GM23338 (cell line): ENCODE data around the gene NTM. TPM values are rescaled to one million over a fixed set of nuclear protein-coding genes. Genes with fewer than 3 reads are reported as not detected.

Experiments
- ATAC-seq: fragments of 200-7000 bp; cut with Tn5 transposase; 3 replicates; pipeline ENCODE4 v1.9.1; 2020
- DNase-seq: peaks from one replicate; pipeline ENCODE4 v3.0.0-alpha.2; 2015; ENCODE audit warnings: low spot score
- H2AFZ ChIP-seq: fragments of 200-600 bp; sonication (generic); 2 replicates; pipeline ENCODE4 v1.8.0; 2016; ENCODE audit warnings: antibody characterized with exemption, mild to moderate bottlenecking, moderate library complexity
- H3F3A ChIP-seq: fragments of 200-600 bp; sonication (generic); replicated peaks from 2 replicates; pipeline ENCODE4 v1.8.0; 2017; ENCODE audit warnings: antibody characterized with exemption, mixed run types, low read depth
- H3K27ac ChIP-seq: fragments of 200-600 bp; sonication (generic); 2 replicates; pipeline ENCODE4 v1.6.1; 2016; ENCODE audit warnings: low read depth
- H3K27me3 ChIP-seq: fragments of 200-600 bp; sonication (generic); 2 replicates; pipeline ENCODE4 v1.8.0; 2016; ENCODE audit warnings: mild to moderate bottlenecking, mixed run types, moderate library complexity; ENCODE audit not compliant: insufficient read depth
- H3K36me3 ChIP-seq: fragments of 200-600 bp; sonication (generic); 2 replicates; pipeline ENCODE4 v1.8.0; 2016; ENCODE audit warnings: mild to moderate bottlenecking; ENCODE audit not compliant: insufficient read depth
- H3K4me1 ChIP-seq: fragments of 200-600 bp; sonication (generic); 2 replicates; pipeline ENCODE4 v1.8.0; 2016; ENCODE audit warnings: mild to moderate bottlenecking, moderate library complexity; ENCODE audit not compliant: insufficient read depth
- H3K4me2 ChIP-seq: fragments of 200-600 bp; sonication (generic); 2 replicates; pipeline ENCODE4 v1.7.1; 2017; ENCODE audit warnings: mixed run types
- H3K4me3 ChIP-seq: fragments of 200-600 bp; sonication (generic); 2 replicates; pipeline ENCODE4 v1.6.1; 2016; ENCODE audit warnings: mixed run types
- H3K79me2 ChIP-seq: fragments of 200-600 bp; sonication (generic); replicated peaks from 2 replicates; pipeline ENCODE4 v1.8.0; 2017; ENCODE audit warnings: mild to moderate bottlenecking; ENCODE audit not compliant: insufficient read depth
- H3K9me2 ChIP-seq: fragments of 200-600 bp; sonication (generic); 2 replicates; pipeline ENCODE4 v1.8.0; 2017; ENCODE audit not compliant: insufficient read depth
- H4K20me1 ChIP-seq: fragments of 200-600 bp; sonication (generic); replicated peaks from 2 replicates; pipeline ENCODE4 v1.8.0; 2017; ENCODE audit warnings: mild to moderate bottlenecking; ENCODE audit not compliant: insufficient read depth
- H3K27ac Mint-ChIP-seq: 2 replicates; pipeline ENCODE4 v1.8.0; 2020; ENCODE audit warnings: inconsistent platforms, mild to moderate bottlenecking, moderate library complexity, mixed read lengths
- H3K27me3 Mint-ChIP-seq: 3 replicates; pipeline ENCODE4 v1.8.0; 2022; ENCODE audit warnings: low read depth, mild to moderate bottlenecking, moderate library complexity, mixed read lengths, inconsistent platforms; ENCODE audit not compliant: insufficient read depth, poor library complexity
- H3K36me3 Mint-ChIP-seq: 3 replicates; pipeline ENCODE4 v1.8.0; 2021; ENCODE audit warnings: low read depth, mild to moderate bottlenecking, inconsistent platforms, moderate library complexity, mixed read lengths
- H3K4me1 Mint-ChIP-seq: 3 replicates; pipeline ENCODE4 v1.8.0; 2020; ENCODE audit warnings: mild to moderate bottlenecking, inconsistent platforms, mixed read lengths
- H3K4me3 Mint-ChIP-seq: 3 replicates; pipeline ENCODE4 v1.8.0; 2021; ENCODE audit warnings: moderate library complexity, mild to moderate bottlenecking, inconsistent platforms, mixed read lengths
- H3K9me3 Mint-ChIP-seq: 3 replicates; pipeline ENCODE4 v1.8.0; 2020; ENCODE audit warnings: moderate library complexity, mild to moderate bottlenecking, inconsistent platforms, mixed read lengths
- ETS1 ChIP-seq: IDR thresholded peaks from 2 replicates; pipeline ENCODE4 v1.6.1; 2016; ENCODE audit warnings: antibody characterized with exemption
- JUNB ChIP-seq: IDR thresholded peaks from one replicate; pipeline ENCODE4 v1.6.1; 2016; ENCODE audit warnings: antibody characterized with exemption; ENCODE audit not compliant: unreplicated experiment
- ZNF331 ChIP-seq: fragments of 250-450 bp; sonication (Bioruptor Pico); IDR thresholded peaks from 2 replicates; pipeline ENCODE4 v1.5.0; 2020; ENCODE audit warnings: low read depth, mild to moderate bottlenecking, moderate library complexity
- ZNF462 ChIP-seq: fragments of 250-450 bp; sonication (Bioruptor Pico); IDR thresholded peaks from 2 replicates; pipeline ENCODE4 v1.5.0; 2020; ENCODE audit warnings: mild to moderate bottlenecking, moderate library complexity
- polyA plus RNA-seq: library from polyadenylated mRNA; unstranded; fragments of >200 nt; fragmentation: Nextera tagmentation; extraction: Ambion mirVana; gene quantifications from 2 replicates; pipeline ENCODE4 v1.2.1, GENCODE V29; 2016
- total RNA-seq: library from RNA; depleted of rRNA; stranded (reverse); fragments of >200 nt; shearing (Covaris generic); gene quantifications from 2 replicates; pipeline ENCODE4 v1.2.3, GENCODE V29; 2014

Gene NTM
- total and polyA plus RNA-seq, 2 experiments from 2014 or later: 10.6 to 14.6 TPM

GRCh38 chr11:131328843-131329242 is 41.6 kb upstream of the NTM start (continued):
- TF ChIP-seq ZNF462 (no peak), JUNB (no peak)

GRCh38 chr11:131331010-131331409 is 39.4 kb upstream of the NTM start:
- ATAC-seq: no peak
- TF ChIP-seq ZNF331 (no peak), ETS1 (no peak)
- no peak overlapping the region for H3K27ac Mint-ChIP-seq

More at GRCh38 chr11:131331010-131331409, 39.4 kb upstream of the NTM start:
- Histone ChIP-seq H3K27me3 (no peaks in the 10 kb centered on the region), H3K79me2 (no peaks in the 10 kb centered on the region), H2AFZ (no peak overlapping the region), H3K4me1 (0 out of 2 replicates have a peak, but pooled peaks cover 12% of the 10 kb centered on the region), H3K4me3 (no peak overlapping the region), H3F3A (no peaks in the 10 kb centered on the region), H3K9me2 (no peaks in the 10 kb centered on the region; the same call in 1 of the 2 replicates), H3K4me2 (no peak overlapping the region), H3K36me3 (no peaks in the 10 kb centered on the region), H4K20me1 (0 out of 2 replicates have a peak, but pooled peaks cover 5% of the 10 kb centered on the region), H3K27ac (no peak overlapping the region)
- no peak for DNase-seq
- H3K36me3 Mint-ChIP-seq: no peaks in the 10 kb centered on the region
- no peak overlapping the region for H3K4me3 Mint-ChIP-seq
- peaks cover 21% of the 10 kb centered on the region for H3K4me1 Mint-ChIP-seq
- no peaks in the 10 kb centered on the region for H3K9me3 Mint-ChIP-seq
- peaks cover 2% of the 10 kb centered on the region for H3K27me3 Mint-ChIP-seq
